ENCODE data around the gene EPHB4.

DNA sequence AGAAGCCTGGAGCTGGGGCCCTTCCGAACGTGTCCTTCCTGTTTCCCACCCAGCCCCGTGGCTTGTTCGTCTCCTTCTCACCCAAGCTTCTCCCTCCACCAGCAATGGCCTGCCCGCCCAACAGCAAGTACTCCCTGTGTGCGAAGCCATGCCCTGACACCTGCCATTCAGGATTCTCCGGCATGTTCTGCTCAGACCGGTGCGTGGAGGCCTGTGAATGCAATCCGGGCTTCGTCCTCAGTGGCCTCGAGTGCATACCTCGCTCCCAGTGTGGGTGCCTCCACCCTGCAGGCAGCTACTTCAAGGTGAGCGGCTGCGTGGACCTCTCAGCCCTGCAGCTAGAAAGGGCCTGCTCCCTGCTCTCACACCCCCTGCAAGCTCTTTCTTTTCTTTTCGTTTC, 62.1 kb downstream of the EPHB4 start:
- TF ChIP-seq, protein P1, sequence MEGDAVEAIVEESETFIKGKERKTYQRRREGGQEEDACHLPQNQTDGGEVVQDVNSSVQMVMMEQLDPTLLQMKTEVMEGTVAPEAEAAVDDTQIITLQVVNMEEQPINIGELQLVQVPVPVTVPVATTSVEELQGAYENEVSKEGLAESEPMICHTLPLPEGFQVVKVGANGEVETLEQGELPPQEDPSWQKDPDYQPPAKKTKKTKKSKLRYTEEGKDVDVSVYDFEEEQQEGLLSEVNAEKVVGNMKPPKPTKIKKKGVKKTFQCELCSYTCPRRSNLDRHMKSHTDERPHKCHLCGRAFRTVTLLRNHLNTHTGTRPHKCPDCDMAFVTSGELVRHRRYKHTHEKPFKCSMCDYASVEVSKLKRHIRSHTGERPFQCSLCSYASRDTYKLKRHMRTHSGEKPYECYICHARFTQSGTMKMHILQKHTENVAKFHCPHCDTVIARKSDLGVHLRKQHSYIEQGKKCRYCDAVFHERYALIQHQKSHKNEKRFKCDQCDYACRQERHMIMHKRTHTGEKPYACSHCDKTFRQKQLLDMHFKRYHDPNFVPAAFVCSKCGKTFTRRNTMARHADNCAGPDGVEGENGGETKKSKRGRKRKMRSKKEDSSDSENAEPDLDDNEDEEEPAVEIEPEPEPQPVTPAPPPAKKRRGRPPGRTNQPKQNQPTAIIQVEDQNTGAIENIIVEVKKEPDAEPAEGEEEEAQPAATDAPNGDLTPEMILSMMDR (conservative IDR thresholded peaks at IDR 0.05; ENCODE audit: low read depth, low read length): no peak
- no peak for TF ChIP-seq EZH2 (IDR thresholded peaks at IDR 0.05; ENCODE audit: low read length, unreplicated experiment)

Measured in PC-3 (cell line).